Left lung (tissue), 10 donors: Measurements from ENCODE around the gene HOXA4. TPM values are rescaled to one million over a fixed set of nuclear protein-coding genes. Genes with fewer than 3 reads are reported as not detected.

Source experiments
- ATAC-seq: fragments of 200-7000 bp; cut with Tn5 transposase; one replicate; pipeline ENCODE4 v1.9.1; 2020; ENCODE audit warnings: moderate library complexity
- DNase-seq, 4 donors: peaks; one replicate each; pipeline ENCODE4 v3.0.0-alpha.2; 2013 to 2020
- H3K27ac ChIP-seq, 2 donors: fragments of 200-600 bp; sonication (generic) in 1 of 2; one replicate each; pipeline versions ENCODE4 v1.5.0 to v1.8.0; 2020 to 2021
- H3K27me3 ChIP-seq, 2 donors: fragments of 200-600 bp; sonication (generic) in 1 of 2; one replicate each; pipeline versions ENCODE4 v1.5.0 to v1.8.0; 2020 to 2021
- H3K36me3 ChIP-seq, 2 donors: fragments of 200-600 bp; sonication (generic) in 1 of 2; one replicate each; pipeline versions ENCODE4 v1.5.0 to v1.8.0; 2020 to 2021
- H3K4me1 ChIP-seq, 2 donors: fragments of 200-600 bp; one replicate each; pipeline ENCODE4 v1.8.0; 2021
- H3K4me3 ChIP-seq, 2 donors: fragments of 200-600 bp; sonication (generic) in 1 of 2; one replicate each; pipeline versions ENCODE4 v1.5.0 to v1.8.0; 2020 to 2021; ENCODE audit warnings: mild to moderate bottlenecking in 1 of 2
- H3K9me3 ChIP-seq, 2 donors: fragments of 200-600 bp; sonication (generic) in 1 of 2; one replicate each; pipeline versions ENCODE4 v1.5.0 to v1.8.0; 2020 to 2021
- CTCF ChIP-seq, 2 donors: fragments of 200-600 bp; sonication (generic) in 1 of 2; IDR thresholded peaks; one replicate each; pipeline versions ENCODE4 v1.5.0 to v1.8.0; 2021; ENCODE audit warnings: antibody characterized with exemption in 2 of 2
- intact Hi-C, 2 donors: fragments of 100-400 bp; cut with DNase I; formaldehyde crosslinking; loops; one replicate each; pipeline versions ENCODE4 v1.11.2 to v1.14.2; 2022
- polyA plus RNA-seq, 6 donors: library from polyadenylated mRNA; unstranded; fragments of 120-200 nt; gene quantifications; one replicate each; pipeline ENCODE4 v1.2.1, GENCODE V29; 2013; ENCODE audit not compliant: insufficient read length in 6 of 6
- total RNA-seq, 2 donors: library from RNA; stranded (reverse); fragmentation: NEBNext Ultra II Directional; extraction: Animal tissue kit (Norgen Biotek cat#: 25700); gene quantifications; one replicate each; pipeline ENCODE4 v1.2.1, GENCODE V29; 2021
- donor health status: DM: no; HTN: yes; CAD: no.
- donor health status: DM: no; HTN: no; CAD: no.

Gene HOXA4
- total and polyA plus RNA-seq, 8 donors: 3.4 to 35.8 (median 34.1) TPM

GRCh38 chr7:27149842-27150567 is 19.4 kb upstream of the HOXA4 start:
- Histone ChIP-seq H3K4me3 (peak overlapping the region; percentile 41 to 46), H3K4me1 (peaks cover 0 to 50% of the 10 kb centered on the region in 2 donors), H3K27ac (peak overlapping the region; percentile 75 to 87), H3K9me3 (no peaks in the 10 kb centered on the region), H3K27me3 (peaks cover 71 to 100% of the 10 kb centered on the region in 2 donors), H3K36me3 (no peaks in the 10 kb centered on the region)
- no peak for TF ChIP-seq CTCF (IDR thresholded peaks at IDR 0.05)
- intact Hi-C loops: no loop called here
- no peak for ATAC-seq
- DNase-seq: no peak

- Histone ChIP-seq H3K36me3 (no peaks in the 10 kb centered on the region), H3K27ac (peak overlapping the region; percentile 75 to 87), H3K27me3 (peaks cover 71 to 100% of the 10 kb centered on the region in 2 donors), H3K4me1 (peaks cover 0 to 50% of the 10 kb centered on the region in 2 donors), H3K9me3 (no peaks in the 10 kb centered on the region), H3K4me3 (peak overlapping the region; percentile 41 to 46)
- intact Hi-C loops: no loop called here
- ATAC-seq (no peak), DNase-seq (peak in 2 of 4 donors; percentile 44 to 71)
- no peak for TF ChIP-seq CTCF (IDR thresholded peaks at IDR 0.05)
These were observed 18.4 kb upstream of the HOXA4 start for GRCh38 chr7:27148756-27149641.

GRCh38 chr7:27148031-27148755 is 17.6 kb upstream of the HOXA4 start:
- ATAC-seq (no peak), DNase-seq (peak in 2 of 4 donors; percentile 50 to 63)
- Histone ChIP-seq H3K4me3 (peak overlapping the region; percentile 19 to 41), H3K9me3 (no peaks in the 10 kb centered on the region), H3K27ac (peak overlapping the region; percentile 75 to 87), H3K4me1 (peaks cover 0 to 50% of the 10 kb centered on the region in 2 donors), H3K27me3 (peaks cover 63 to 100% of the 10 kb centered on the region in 2 donors), H3K36me3 (no peaks in the 10 kb centered on the region)
- intact Hi-C loops: no loop called here
- no peak for TF ChIP-seq CTCF (IDR thresholded peaks at IDR 0.05)

GRCh38 chr7:27147199-27148030 is 16.9 kb upstream of the HOXA4 start, which contains the start of gene HOXA6:
Gene HOXA6, minus strand, starts transcription at chr7:27147774. Its CDS starts 25 bp downstream, at chr7:27147749.
- no peak for TF ChIP-seq CTCF (IDR thresholded peaks at IDR 0.05)
- DNase-seq (peak in 3 of 4 donors; percentile 46 to 82 (median 81)), ATAC-seq (no peak)
- Histone ChIP-seq H3K27ac (peak within 1 kb of the TSS; percentile 75 to 87), H3K27me3 (peaks cover 55 to 100% of the 10 kb centered on the region in 2 donors), H3K36me3 (no peaks in the 10 kb centered on the region), H3K4me3 (peak within 1 kb of the TSS; percentile 19 to 41), H3K4me1 (peaks cover 0 to 50% of the 10 kb centered on the region in 2 donors), H3K9me3 (no peaks in the 10 kb centered on the region)
- intact Hi-C loops: no loop called here
